HEK293 (cell line): ENCODE results near the gene LBX1.

Experiments
- CTCF ChIA-PET: fragments of 350-600 bp; formaldehyde crosslinking; extraction: SDS; loops from one replicate; lab custom pipeline; 2021; ENCODE audit warnings: antibody characterized with exemption; lab: Yijun Ruan, JAX
- POLR2A ChIA-PET: fragments of 300-600 bp; formaldehyde crosslinking; extraction: SDS; loops from one replicate; lab custom pipeline; 2020; ENCODE audit warnings: antibody characterized with exemption, inconsistent platforms; lab: Yijun Ruan, JAX
- H3K27ac ChIP-seq: fragments of 200-500 bp; sonication (Bioruptor generic); 2 replicates; pipeline ENCODE4 v1.5.1; 2014; ENCODE audit warnings: low read depth, low read length, control low read depth, inconsistent platforms; ENCODE audit errors: extremely low read depth
- H3K36me3 ChIP-seq, 2 experiments: fragments of 200-500 bp in 1 of 2; sonication (Bioruptor generic) in 1 of 2; 1 replicate in 1 of 2; 2 replicates in 1 of 2; pipeline ENCODE4 v1.5.1; 2014 to 2017; ENCODE audit warnings: inconsistent platforms in 2 of 2, low read length in 2 of 2; ENCODE audit not compliant: control insufficient read depth in 2 of 2, insufficient read depth in 1 of 2
- H3K4me1 ChIP-seq: fragments of 200-500 bp; sonication (Bioruptor generic); 2 replicates; pipeline ENCODE4 v1.5.1; 2014; ENCODE audit warnings: mild to moderate bottlenecking, low read length, inconsistent platforms; ENCODE audit not compliant: control insufficient read depth, insufficient read depth
- H3K4me3 ChIP-seq: 2 replicates; pipeline ENCODE4 v1.5.1; 2011; ENCODE audit warnings: low read depth, mild to moderate bottlenecking, control low read depth, low read length, moderate library complexity
- H3K9me3 ChIP-seq: fragments of 200-500 bp; sonication (Bioruptor generic); 2 replicates; pipeline ENCODE4 v1.5.1; 2014; ENCODE audit warnings: low read depth, low read length, inconsistent platforms; ENCODE audit not compliant: control insufficient read depth, insufficient read depth
- GLI4 ChIP-seq: fragments of 450-650 bp; formaldehyde crosslinking; IDR thresholded peaks from 2 replicates; pipeline ENCODE4 v1.5.1; 2016; ENCODE audit warnings: missing biosample characterization, missing genetic modification characterization
- KLF8 ChIP-seq: fragments of 450-650 bp; formaldehyde crosslinking; IDR thresholded peaks from 2 replicates; pipeline ENCODE4 v1.5.1; 2016; ENCODE audit warnings: missing biosample characterization, missing genetic modification characterization
- KLF9 ChIP-seq: fragments of 450-650 bp; formaldehyde crosslinking; IDR thresholded peaks from 2 replicates; pipeline ENCODE4 v1.5.1; 2016; ENCODE audit warnings: missing biosample characterization, missing genetic modification characterization, low read depth
- PRDM1 ChIP-seq: fragments of 450-650 bp; formaldehyde crosslinking; IDR thresholded peaks from 2 replicates; pipeline ENCODE4; 2016; ENCODE audit warnings: missing biosample characterization, missing genetic modification characterization
- SP2 ChIP-seq: fragments of 450-650 bp; formaldehyde crosslinking; IDR thresholded peaks from 2 replicates; pipeline ENCODE4 v1.5.1; 2016; ENCODE audit warnings: missing biosample characterization, missing genetic modification characterization
- ZBTB17 ChIP-seq: fragments of 450-650 bp; formaldehyde crosslinking; IDR thresholded peaks from 2 replicates; pipeline ENCODE4 v1.5.1; 2016; ENCODE audit warnings: missing biosample characterization, missing genetic modification characterization
- ZBTB26 ChIP-seq: fragments of 450-650 bp; formaldehyde crosslinking; optimal IDR thresholded peaks from 2 replicates; pipeline ENCODE3; 2016; ENCODE audit warnings: missing biosample characterization, mild to moderate bottlenecking, missing genetic modification characterization
- ZBTB44 ChIP-seq: fragments of 450-650 bp; IDR thresholded peaks from 2 replicates; pipeline ENCODE4 v1.5.1; 2018; ENCODE audit warnings: missing biosample characterization, mild to moderate bottlenecking, missing genetic modification characterization
- ZBTB48 ChIP-seq: fragments of 450-650 bp; formaldehyde crosslinking; IDR thresholded peaks from 2 replicates; pipeline ENCODE4 v1.5.1; 2016; ENCODE audit warnings: missing biosample characterization, missing genetic modification characterization
- ZBTB7A ChIP-seq: fragments of 450-650 bp; formaldehyde crosslinking; IDR thresholded peaks from 2 replicates; pipeline ENCODE4 v1.5.1; 2016; ENCODE audit warnings: low read depth, missing biosample characterization, missing genetic modification characterization
- ZBTB8A ChIP-seq: fragments of 450-650 bp; formaldehyde crosslinking; IDR thresholded peaks from 2 replicates; pipeline ENCODE4 v1.5.1; 2016; ENCODE audit warnings: missing biosample characterization, missing genetic modification characterization
- ZFHX2 ChIP-seq: fragments of 450-650 bp; formaldehyde crosslinking; conservative IDR thresholded peaks from 2 replicates; pipeline ENCODE4 v1.5.1; 2016; ENCODE audit warnings: missing biosample characterization, missing genetic modification characterization
- ZFP41 ChIP-seq: fragments of 450-650 bp; formaldehyde crosslinking; IDR thresholded peaks from 2 replicates; pipeline ENCODE4 v1.5.1; 2016; ENCODE audit warnings: missing biosample characterization, missing genetic modification characterization, borderline replicate concordance
- ZNF138 ChIP-seq: fragments of 450-650 bp; formaldehyde crosslinking; IDR thresholded peaks from 2 replicates; pipeline ENCODE4 v1.5.1; 2016; ENCODE audit warnings: missing biosample characterization, missing genetic modification characterization, borderline replicate concordance
- ZNF157 ChIP-seq: fragments of 450-650 bp; formaldehyde crosslinking; IDR thresholded peaks from 2 replicates; pipeline ENCODE4 v1.5.1; 2016; ENCODE audit warnings: missing biosample characterization, missing genetic modification characterization
- ZNF184 ChIP-seq: fragments of 450-650 bp; IDR thresholded peaks from 2 replicates; pipeline ENCODE4 v1.5.1; 2018; ENCODE audit warnings: missing biosample characterization, mild to moderate bottlenecking, missing genetic modification characterization
- ZNF248 ChIP-seq: fragments of 450-650 bp; formaldehyde crosslinking; IDR thresholded peaks from 2 replicates; pipeline ENCODE4 v1.5.1; 2017; ENCODE audit warnings: missing biosample characterization, missing genetic modification characterization
- ZNF423 ChIP-seq: fragments of 450-650 bp; formaldehyde crosslinking; IDR thresholded peaks from 2 replicates; pipeline ENCODE4 v1.5.1; 2016; ENCODE audit warnings: missing biosample characterization, missing genetic modification characterization
- ZNF433 ChIP-seq: fragments of 450-650 bp; formaldehyde crosslinking; IDR thresholded peaks from 2 replicates; pipeline ENCODE4 v1.5.1; 2016; ENCODE audit warnings: missing biosample characterization, missing genetic modification characterization, low read depth
- ZNF571 ChIP-seq: fragments of 450-650 bp; formaldehyde crosslinking; IDR thresholded peaks from 2 replicates; pipeline ENCODE4 v1.5.0; 2017; ENCODE audit warnings: missing biosample characterization, missing genetic modification characterization
- ZNF624 ChIP-seq: fragments of 450-650 bp; formaldehyde crosslinking; IDR thresholded peaks from 2 replicates; pipeline ENCODE4 v1.5.1; 2017; ENCODE audit warnings: missing biosample characterization, missing genetic modification characterization
- ZNF629 ChIP-seq: fragments of 450-650 bp; formaldehyde crosslinking; IDR thresholded peaks from 2 replicates; pipeline ENCODE4 v1.5.1; 2017; ENCODE audit warnings: missing biosample characterization, missing genetic modification characterization
- ZNF654 ChIP-seq: fragments of 450-650 bp; formaldehyde crosslinking; IDR thresholded peaks from 2 replicates; pipeline ENCODE4 v1.5.1; 2016; ENCODE audit warnings: low read depth, missing biosample characterization, missing genetic modification characterization
- ZNF692 ChIP-seq: fragments of 450-650 bp; formaldehyde crosslinking; IDR thresholded peaks from 2 replicates; pipeline ENCODE4 v1.5.1; 2016; ENCODE audit warnings: missing biosample characterization, missing genetic modification characterization
- ZNF747 ChIP-seq: fragments of 450-650 bp; formaldehyde crosslinking; IDR thresholded peaks from 2 replicates; pipeline ENCODE4 v1.5.1; 2016; ENCODE audit warnings: missing biosample characterization, missing genetic modification characterization
- ZXDB ChIP-seq: fragments of 450-650 bp; formaldehyde crosslinking; IDR thresholded peaks from 2 replicates; pipeline ENCODE4 v1.5.1; 2016; ENCODE audit warnings: missing biosample characterization, missing genetic modification characterization

Gene LBX1

GRCh38 chr10:101215397-101216206 is 13.7 kb downstream of the LBX1 start:
- Histone ChIP-seq H3K36me3 (no peaks in the 10 kb centered on the region), H3K9me3 (no peaks in the 10 kb centered on the region), H3K4me1 (no peaks in the 10 kb centered on the region; the same call in 1 of the 2 replicates), H3K4me3 (no peak overlapping the region), H3K27ac (no peak overlapping the region)
- POLR2A ChIA-PET: no interaction called here
- TF ChIP-seq ZBTB26 (tag by site-specific recombination) (no peak), GLI4 (tag by site-specific recombination) (no peak), ZNF747 (tag by site-specific recombination) (no peak), ZNF629 (tag by site-specific recombination) (no peak), ZNF654 (no peak), ZFP41 (tag by site-specific recombination) (no peak), ZBTB17 (tag by site-specific recombination) (no peak), ZNF138 (tag by site-specific recombination) (no peak), ZNF248 (tag by site-specific recombination) (no peak), ZNF624 (no peak), PRDM1 (tag by site-specific recombination) (no peak), ZXDB (tag by site-specific recombination) (no peak), ZNF433 (tag by site-specific recombination) (no peak)
- CTCF ChIA-PET: interaction anchor here (0.6 to 6.4 kb wide), 19 partner anchors 13 to 857 kb away, joined by 3 to 112 read pairs (median 5); no protein-coding TSS in a partner anchor

GRCh38 chr10:101214446-101215396 is 14.5 kb downstream of the LBX1 start:
- no peak overlapping the region for H3K4me3 ChIP-seq
- no peak overlapping the region for H3K27ac ChIP-seq
- no peaks in the 10 kb centered on the region for H3K36me3 ChIP-seq
- ChIA-PET POLR2A (interaction anchor here (1.2 kb wide), 2 partner anchors 53 to 356 kb away, joined by 4 read pairs; no protein-coding TSS in a partner anchor), CTCF (interaction anchor here (0.6 to 6.4 kb wide), 109 partner anchors 8 to 858 kb away, joined by 3 to 112 read pairs (median 5); partner anchors contain the start of genes BTRC, KAZALD1, LBX1 and NPM3)
- no peaks in the 10 kb centered on the region; the same call in 1 of the 2 replicates for H3K4me1 ChIP-seq
- no peaks in the 10 kb centered on the region for H3K9me3 ChIP-seq
- TF ChIP-seq ZNF184 (tag by site-specific recombination): no peak
- TF ChIP-seq KLF8 (tag by site-specific recombination): peak; percentile 98
- peak; percentile 51 for TF ChIP-seq ZFHX2 (tag by site-specific recombination)
- TF ChIP-seq ZBTB7A (tag by site-specific recombination): 0 out of 2 replicates have a peak, but pooled peaks have one; percentile 84
- TF ChIP-seq ZBTB8A (tag by site-specific recombination): peak; percentile 55; the same call in 1 of the 2 replicates
- peak; percentile 25 for TF ChIP-seq ZBTB26 (tag by site-specific recombination)
- 0 out of 2 replicates have a peak, but pooled peaks have one; percentile 36 for TF ChIP-seq ZBTB48 (tag by site-specific recombination)
- no peak for TF ChIP-seq ZNF157 (tag by site-specific recombination)
- TF ChIP-seq KLF9 (tag by site-specific recombination): peak; percentile 74
- TF ChIP-seq ZBTB44: no peak
- TF ChIP-seq ZNF692 (tag by site-specific recombination): peak; percentile 59
- peak; percentile 45 for TF ChIP-seq SP2 (tag by site-specific recombination)
- no peak for TF ChIP-seq ZNF423 (tag by site-specific recombination)
- TF ChIP-seq ZNF629 (tag by site-specific recombination): 0 out of 2 replicates have a peak, but pooled peaks have one; percentile 15
- no peak for TF ChIP-seq ZNF571 (tag by site-specific recombination)
